Measurements from ENCODE around the gene PPARD. TPM values are rescaled to one million over a fixed set of nuclear protein-coding genes. Genes with fewer than 3 reads are reported as not detected.
"Not testable (repeated sequence)": the region's sequence is repeated elsewhere in the genome, so short reads cannot be mapped to it uniquely, and the experiment has no call there.

Gene PPARD
- total RNA-seq, 1 experiment from 2014 or later = 13.8 TPM

DNA sequence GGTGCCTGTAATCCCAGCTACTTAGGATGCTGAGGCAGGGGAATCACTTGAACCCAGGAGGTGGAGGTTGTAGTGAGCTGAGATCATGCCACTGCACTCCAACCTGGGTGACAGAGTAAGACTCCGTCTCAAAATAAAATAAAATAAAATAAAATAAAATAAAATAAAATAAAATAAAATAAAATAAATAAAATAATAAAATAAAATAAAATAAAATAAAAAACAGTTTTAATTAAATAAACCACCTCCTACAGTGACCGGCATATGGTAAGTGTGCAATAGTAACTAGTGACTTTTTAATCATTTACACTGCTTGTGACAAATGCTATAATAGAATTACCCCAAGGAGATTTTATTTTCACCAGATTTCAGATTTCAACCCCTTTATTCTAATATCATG is 33.8 kb upstream of the PPARD start:
- H3K4me1 ChIP-seq (ENCODE audit: insufficient read depth, low read length, poor library complexity, severe bottlenecking); intact Hi-C loops (cut with micrococcal nuclease; ENCODE audit: unreplicated experiment): not testable (repeated sequence)

DNA sequence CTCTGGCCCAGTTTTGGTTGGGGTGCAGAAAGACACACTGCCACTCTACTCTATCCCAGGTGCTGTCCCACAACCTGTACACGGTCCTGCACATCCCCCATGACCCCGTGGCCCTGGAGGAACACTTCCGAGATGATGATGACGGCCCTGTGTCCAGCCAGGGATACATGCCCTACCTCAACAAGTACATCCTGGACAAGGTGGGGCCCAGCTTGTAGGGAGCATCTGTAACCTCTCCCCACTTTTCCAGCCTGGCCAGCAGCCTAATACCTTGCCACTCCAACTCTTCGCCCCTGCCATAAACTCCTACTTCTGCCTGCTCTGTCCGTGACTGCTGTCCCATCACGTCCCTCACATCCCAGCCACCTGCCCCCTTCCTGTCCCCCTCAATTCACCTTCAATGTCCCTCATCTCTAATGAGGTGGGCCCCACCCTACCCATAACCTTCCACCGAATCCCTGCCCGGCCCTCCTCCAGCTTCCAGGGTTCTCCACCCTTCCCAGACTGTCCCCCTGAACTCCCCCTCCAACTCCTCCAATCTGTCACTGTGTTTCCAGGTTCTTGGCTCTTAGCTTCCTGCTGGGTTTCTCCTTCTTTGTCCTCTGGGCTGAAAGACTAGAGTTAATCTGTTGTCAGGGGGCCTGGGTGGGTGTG is 32.6 kb upstream of the PPARD start:
- BruUV-seq (replicated peaks) = no TSS peak
- ChIA-PET CTCF (no interaction called here), POLR2A (ENCODE audit: low non-redundant PET) (no interaction called here)
- TF ChIP-seq, protein P1, sequence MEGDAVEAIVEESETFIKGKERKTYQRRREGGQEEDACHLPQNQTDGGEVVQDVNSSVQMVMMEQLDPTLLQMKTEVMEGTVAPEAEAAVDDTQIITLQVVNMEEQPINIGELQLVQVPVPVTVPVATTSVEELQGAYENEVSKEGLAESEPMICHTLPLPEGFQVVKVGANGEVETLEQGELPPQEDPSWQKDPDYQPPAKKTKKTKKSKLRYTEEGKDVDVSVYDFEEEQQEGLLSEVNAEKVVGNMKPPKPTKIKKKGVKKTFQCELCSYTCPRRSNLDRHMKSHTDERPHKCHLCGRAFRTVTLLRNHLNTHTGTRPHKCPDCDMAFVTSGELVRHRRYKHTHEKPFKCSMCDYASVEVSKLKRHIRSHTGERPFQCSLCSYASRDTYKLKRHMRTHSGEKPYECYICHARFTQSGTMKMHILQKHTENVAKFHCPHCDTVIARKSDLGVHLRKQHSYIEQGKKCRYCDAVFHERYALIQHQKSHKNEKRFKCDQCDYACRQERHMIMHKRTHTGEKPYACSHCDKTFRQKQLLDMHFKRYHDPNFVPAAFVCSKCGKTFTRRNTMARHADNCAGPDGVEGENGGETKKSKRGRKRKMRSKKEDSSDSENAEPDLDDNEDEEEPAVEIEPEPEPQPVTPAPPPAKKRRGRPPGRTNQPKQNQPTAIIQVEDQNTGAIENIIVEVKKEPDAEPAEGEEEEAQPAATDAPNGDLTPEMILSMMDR (conservative IDR thresholded peaks at IDR 0.05; ENCODE audit: low read depth, low read length) = no peak
- no peak for TF ChIP-seq EZH2 (IDR thresholded peaks at IDR 0.05; ENCODE audit: borderline replicate concordance, low read depth, low read length, poor library complexity, severe bottlenecking)
- H3K4me3 ChIP-seq (ENCODE audit: low read depth, low read length, poor library complexity, severe bottlenecking) = no peak overlapping the region
- no peaks in the 10 kb centered on the region for H3K27me3 ChIP-seq (replicated peaks; ENCODE audit: insufficient read depth, low read depth, low read length, poor library complexity)
- no peaks in the 10 kb centered on the region for H3K36me3 ChIP-seq (ENCODE audit: insufficient read depth, low read length, poor library complexity, severe bottlenecking)
- no peaks in the 10 kb centered on the region for H3K9me3 ChIP-seq (ENCODE audit: low read depth, low read length, poor library complexity, severe bottlenecking)
- H3K4me1 ChIP-seq (ENCODE audit: insufficient read depth, low read length, poor library complexity, severe bottlenecking) = no peaks in the 10 kb centered on the region
- no peak overlapping the region for H3K27ac ChIP-seq (ENCODE audit: low read depth, low read length, poor library complexity, severe bottlenecking)
- no peak for DNase-seq (ENCODE audit: low spot score)
- intact Hi-C loops (cut with micrococcal nuclease; ENCODE audit: unreplicated experiment) = no loop called here

More for the DNA sequence above, 33.8 kb upstream of the PPARD start:
- H3K9me3 ChIP-seq (ENCODE audit: low read depth, low read length, poor library complexity, severe bottlenecking); DNase-seq (ENCODE audit: low spot score); H3K27ac ChIP-seq (ENCODE audit: low read depth, low read length, poor library complexity, severe bottlenecking); BruUV-seq (replicated peaks); H3K4me3 ChIP-seq (ENCODE audit: low read depth, low read length, poor library complexity, severe bottlenecking); H3K27me3 ChIP-seq (replicated peaks; ENCODE audit: insufficient read depth, low read depth, low read length, poor library complexity); H3K36me3 ChIP-seq (ENCODE audit: insufficient read depth, low read length, poor library complexity, severe bottlenecking); POLR2A ChIA-PET (ENCODE audit: low non-redundant PET): not testable (repeated sequence)
- CTCF ChIA-PET = interaction anchor here (0.5 kb wide), 1 partner anchor 21 kb away, joined by 3 read pairs; no protein-coding TSS in a partner anchor

DNA sequence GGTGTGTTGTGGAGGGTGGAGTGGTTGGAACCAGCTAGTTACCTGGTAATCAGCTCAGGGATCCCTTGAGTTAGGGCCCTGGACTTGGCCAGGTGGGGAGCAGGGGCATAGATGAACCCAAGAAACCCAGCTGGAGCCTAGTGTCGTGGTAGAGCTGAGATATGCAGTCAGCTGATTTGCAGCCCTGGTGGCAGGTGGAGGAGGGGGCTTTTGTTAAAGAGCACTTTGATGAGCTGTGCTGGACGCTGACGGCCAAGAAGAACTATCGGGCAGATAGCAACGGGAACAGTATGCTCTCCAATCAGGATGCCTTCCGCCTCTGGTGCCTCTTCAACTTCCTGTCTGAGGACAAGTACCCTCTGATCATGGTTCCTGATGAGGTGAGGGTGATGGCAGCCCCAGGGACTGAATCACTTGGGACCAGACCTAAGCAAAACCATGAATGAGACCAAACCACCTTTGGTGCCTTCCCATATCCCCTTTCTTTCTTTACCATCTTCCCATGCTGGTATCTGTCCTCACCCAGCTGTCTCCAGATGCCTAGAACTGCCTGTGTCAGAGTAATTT is 32.0 kb upstream of the PPARD start:
- CTCF ChIA-PET = no interaction called here
- POLR2A ChIA-PET (ENCODE audit: low non-redundant PET) = no interaction called here
- Histone ChIP-seq H3K27me3 (replicated peaks; ENCODE audit: insufficient read depth, low read depth, low read length, poor library complexity) (no peaks in the 10 kb centered on the region), H3K4me3 (ENCODE audit: low read depth, low read length, poor library complexity, severe bottlenecking) (no peak overlapping the region), H3K4me1 (ENCODE audit: insufficient read depth, low read length, poor library complexity, severe bottlenecking) (no peaks in the 10 kb centered on the region), H3K36me3 (ENCODE audit: insufficient read depth, low read length, poor library complexity, severe bottlenecking) (no peaks in the 10 kb centered on the region), H3K27ac (ENCODE audit: low read depth, low read length, poor library complexity, severe bottlenecking) (no peak overlapping the region), H3K9me3 (ENCODE audit: low read depth, low read length, poor library complexity, severe bottlenecking) (no peaks in the 10 kb centered on the region)
- no peak for DNase-seq (ENCODE audit: low spot score)
- no peak for TF ChIP-seq EZH2 (IDR thresholded peaks at IDR 0.05; ENCODE audit: borderline replicate concordance, low read depth, low read length, poor library complexity, severe bottlenecking)
- TF ChIP-seq, protein P1 (conservative IDR thresholded peaks at IDR 0.05; ENCODE audit: low read depth, low read length) = no peak
- intact Hi-C loops (cut with micrococcal nuclease; ENCODE audit: unreplicated experiment) = no loop called here
- BruUV-seq (replicated peaks) = no TSS peak

Data from A673 (cell line).